ENCODE measurements around the gene PRG3. TPM values are rescaled to one million over a fixed set of nuclear protein-coding genes. Genes with fewer than 3 reads are reported as not detected.
A peak's percentile ranks its signal among the peaks of the same experiment; 100 is the strongest.

The PRG3 gene
- total and polyA plus RNA-seq, 9 of the 15 experiments (the other 6 are each of a cell fraction or from before 2014, with no cell fraction given) = 0.18 to 0.55 (median 0.38) TPM; not detected in 6

- Histone ChIP-seq H3K9me1 (ENCODE audit: control insufficient read depth, insufficient read depth, low read length) (peaks cover 7% of the 10 kb centered on the region), H3K4me1 (replicated peaks in 1 of 2; ENCODE audit: control insufficient read depth in 2 of 2, insufficient read depth in 2 of 2, low read length in 2 of 2) (peaks cover 28 to 31% of the 10 kb centered on the region in 2 experiments; a peak in 4 of 5 replicates), H3K9me3 (replicated peaks; ENCODE audit: control insufficient read depth, insufficient read depth, low read depth, low read length) (no peaks in the 10 kb centered on the region), H4K20me1 (replicated peaks; ENCODE audit: control insufficient read depth, insufficient read depth, low read length) (peaks cover 20% of the 10 kb centered on the region), H3K4me2 (ENCODE audit: insufficient read depth, low read length) (no peak overlapping the region), H3K9ac (ENCODE audit: insufficient read depth in 1 of 2, low read depth in 2 of 2, low read length in 2 of 2) (no peak overlapping the region), H3K27ac (ENCODE audit: extremely low read depth, low read depth, low read length) (peak overlapping the region; percentile 18; the same call in 1 of the 3 replicates), H2AFZ (ENCODE audit: low read depth, low read length) (no peak overlapping the region), H3K36me3 (ENCODE audit: control insufficient read depth, insufficient read depth, low read length) (peaks cover 94% of the 10 kb centered on the region), H3K27me3 (ENCODE audit: control insufficient read depth in 2 of 2, insufficient read depth in 2 of 2, low read length in 2 of 2) (no peaks in the 10 kb centered on the region), H3K4me3 (no peak overlapping the region), H3K79me2 (ENCODE audit: control insufficient read depth, insufficient read depth, low read length) (peaks cover 97% of the 10 kb centered on the region)
- FAIRE-seq (no peak), DNase-seq (ENCODE audit: extremely low read depth in 1 of 4, low spot score in 3 of 4) (no peak), ATAC-seq (no peak)
- BruUV-seq (replicated peaks) = no TSS peak
- no peak for TF ChIP-seq ARHGAP35 (IDR thresholded peaks at IDR 0.05; ENCODE audit: partially characterized antibody)
- TF ChIP-seq CREB3L1 (IDR thresholded peaks at IDR 0.05; ENCODE audit: borderline replicate concordance, low read depth) = no peak
- TF ChIP-seq MYBL2 (IDR thresholded peaks at IDR 0.05; ENCODE audit: low read depth) = no peak
- TF ChIP-seq MYBL2 (CRISPR knock-in tag; IDR thresholded peaks at IDR 0.05; ENCODE audit: borderline replicate concordance) = no peak
- no peak for TF ChIP-seq TSHZ1 (CRISPR knock-in tag; IDR thresholded peaks at IDR 0.05)
- TF ChIP-seq PML (IDR thresholded peaks at IDR 0.05; ENCODE audit: low read length) = peak; percentile 6; the same call in 1 of the 2 replicates
- ChIA-PET CTCF (ENCODE audit: low intra/inter-chr PET ratio) (no interaction called here), POLR2A (interaction anchor here (0.7 to 0.8 kb wide), 2 partner anchors 219 to 1322 kb away, joined by 3 read pairs; no protein-coding TSS in a partner anchor)
- intact Hi-C loops (cut with micrococcal nuclease) = no loop called here
- in situ Hi-C loops (cut with MboI) = no loop called here
These were observed 40.9 kb upstream of the PRG3 start for GRCh38 chr11:57421805-57422204.

Measured in K562 (cell line).